PC-3 (cell line): ENCODE data around the gene PLA2G4A.

ENCODE experiments used
- CTCF ChIP-seq: fragments of 300-600 bp; sonication (generic); conservative IDR thresholded peaks from 2 replicates; pipeline ENCODE4 v1.5.1; 2017; ENCODE audit warnings: antibody characterized with exemption, low read depth, mild to moderate bottlenecking, low read length
- EZH2 ChIP-seq: fragments of 300-600 bp; sonication (generic); IDR thresholded peaks from one replicate; pipeline ENCODE4 v1.6.1; 2017; ENCODE audit warnings: antibody characterized with exemption, mild to moderate bottlenecking, low read length; ENCODE audit not compliant: unreplicated experiment
- EZH2phosphoT487 ChIP-seq: fragments of 300-600 bp; sonication (generic); IDR thresholded peaks from 2 replicates; pipeline ENCODE4 v1.6.1; 2018; ENCODE audit warnings: mild to moderate bottlenecking, antibody characterized with exemption, low read length, borderline replicate concordance

GRCh38 chr1:186828611-186829454 lies at the start of gene PLA2G4A:
- TF ChIP-seq CTCF (no peak), EZH2 (no peak), EZH2phosphoT487 (no peak)
